Left renal pelvis (tissue), 4 donors: ENCODE data around the gene PTH2. TPM values are rescaled to one million over a fixed set of nuclear protein-coding genes. Genes with fewer than 3 reads are reported as not detected.
"Not testable (repeated sequence)": the region's sequence is repeated elsewhere in the genome, so short reads cannot be mapped to it uniquely, and the experiment has no call there.

Source experiments
- DNase-seq, 4 donors: peaks; one replicate each; pipeline ENCODE4 v3.0.0-alpha.2; 2013; ENCODE audit warnings: low read depth in 4 of 4, low spot score in 3 of 4
- polyA plus RNA-seq, 4 donors: library from polyadenylated mRNA; unstranded; fragments of 120-200 nt; gene quantifications; one replicate each; pipeline ENCODE4 v1.2.1, GENCODE V29; 2013; ENCODE audit not compliant: insufficient read length in 4 of 4

PTH2 gene
- polyA plus RNA-seq, 4 donors: not detected

DNA sequence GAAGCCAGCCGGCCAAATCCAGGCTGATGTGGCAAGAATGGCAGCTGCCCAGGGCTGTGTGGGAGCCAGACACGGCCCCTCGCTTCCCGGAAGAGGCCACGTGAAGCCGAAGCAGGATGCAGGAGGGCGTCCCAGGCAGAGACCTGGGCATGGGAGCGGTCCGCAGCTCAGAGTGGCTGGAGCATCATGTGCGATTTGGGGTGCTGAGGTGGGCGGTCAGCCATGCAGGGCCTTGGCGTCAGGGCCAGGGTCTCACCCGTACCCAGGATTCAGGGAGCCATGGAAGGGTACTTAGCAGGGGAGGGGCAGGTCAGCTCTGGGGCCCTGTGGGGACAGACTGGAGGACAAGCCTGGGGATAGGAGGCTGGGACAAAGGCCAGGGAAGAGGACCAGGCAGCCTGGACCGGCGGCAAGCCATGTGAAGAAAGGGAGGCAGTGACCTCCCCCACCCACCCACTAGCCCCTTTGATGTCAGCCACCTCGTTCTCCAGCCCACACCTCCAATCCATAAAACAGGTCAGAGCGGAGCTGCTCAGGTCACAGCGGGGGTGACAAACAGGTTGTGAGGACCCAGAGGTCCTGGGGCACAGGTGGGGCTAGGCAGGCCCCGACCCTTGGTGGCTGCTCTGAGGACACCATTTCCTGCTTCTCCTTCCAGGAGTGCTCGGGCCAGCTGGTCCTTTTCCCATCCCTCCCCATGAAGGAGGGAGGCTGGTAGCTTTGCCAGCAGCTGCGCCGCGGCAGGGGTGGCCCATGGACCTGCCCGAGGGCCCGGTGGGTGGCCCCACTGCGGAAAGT is 32.9 kb downstream of the PTH2 start:
- DNase-seq: no peak

GRCh38 chr19:49389406-49389805 is 33.8 kb downstream of the PTH2 start:
- DNase-seq: no peak

DNA sequence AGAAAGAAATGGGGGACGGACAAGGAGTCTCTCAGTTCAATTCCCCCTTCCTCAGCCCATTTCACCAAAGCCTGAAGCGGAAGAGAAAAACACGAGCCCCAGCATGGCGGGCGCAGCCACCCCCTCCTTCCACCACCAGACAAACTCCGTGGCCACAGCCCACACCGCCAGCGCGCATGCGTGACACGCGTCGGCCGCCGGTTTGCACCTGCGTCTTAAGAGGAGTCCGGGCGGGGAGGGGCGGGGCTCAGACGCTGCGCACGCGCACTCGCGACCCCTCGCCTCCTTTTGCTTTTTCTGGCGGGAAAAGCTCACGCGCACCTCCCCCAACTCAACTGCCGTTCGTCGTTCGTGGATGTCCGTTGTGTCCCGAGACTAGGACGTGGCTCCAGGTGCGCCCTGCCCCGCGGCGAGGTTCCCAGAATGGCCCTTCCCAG is 35.3 kb downstream of the PTH2 start, which contains the start of gene KASH5:
KASH5 (plus strand) TSS at position 314 of the 437 bp plus-strand sequence. CDS start 2,635 bp downstream, outside the sequence.
- DNase-seq: peak in 1 of 4 donors; percentile 40

DNA sequence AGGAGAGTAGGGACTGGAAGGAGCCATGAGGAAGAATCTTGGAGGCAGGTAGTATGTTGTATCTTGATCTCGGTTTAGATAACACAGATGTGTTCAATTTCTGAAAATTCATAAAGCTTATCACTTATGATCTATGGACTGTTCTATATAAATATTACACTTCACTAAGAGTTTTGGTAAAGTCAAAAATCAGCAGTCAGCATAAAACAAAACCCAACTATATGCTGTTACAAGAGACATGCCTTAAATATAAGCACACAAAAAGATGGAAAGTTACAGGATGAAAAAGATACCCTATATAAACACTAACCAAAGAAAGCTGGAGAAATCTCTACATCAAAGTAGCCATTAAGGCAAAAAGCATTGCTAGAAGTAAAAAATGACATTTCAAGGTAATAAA is 39.6 kb downstream of the PTH2 start:
- DNase-seq: no peak

- DNase-seq: no peak
Observed at GRCh38 chr19:49382639-49383038, 40.6 kb downstream of the PTH2 start.

- DNase-seq: no peak
Observed at GRCh38 chr19:49380391-49380790, 42.9 kb downstream of the PTH2 start.

DNA sequence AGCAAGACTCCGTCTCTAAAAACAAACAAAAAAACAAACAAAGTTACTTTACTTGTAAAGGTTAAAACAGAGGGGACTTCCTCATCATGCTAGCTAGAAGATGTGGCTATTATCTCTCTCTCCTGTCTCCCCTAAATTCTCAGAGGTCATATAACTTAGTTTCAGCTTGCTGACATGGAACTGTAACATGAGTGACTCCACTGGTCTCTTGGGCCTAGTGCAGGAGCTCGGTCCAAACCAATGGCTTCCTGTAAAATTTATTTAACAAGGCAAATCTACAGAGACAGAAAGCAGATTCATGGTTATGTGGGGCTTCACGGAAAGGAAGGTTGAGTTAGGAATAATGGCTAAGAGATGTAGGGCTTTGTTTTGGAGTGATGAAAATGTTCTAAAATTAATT is 44.7 kb downstream of the PTH2 start:
- DNase-seq: no peak

- no peak for DNase-seq
Observed at GRCh38 chr19:49374665-49375434, 48.4 kb downstream of the PTH2 start.

DNA sequence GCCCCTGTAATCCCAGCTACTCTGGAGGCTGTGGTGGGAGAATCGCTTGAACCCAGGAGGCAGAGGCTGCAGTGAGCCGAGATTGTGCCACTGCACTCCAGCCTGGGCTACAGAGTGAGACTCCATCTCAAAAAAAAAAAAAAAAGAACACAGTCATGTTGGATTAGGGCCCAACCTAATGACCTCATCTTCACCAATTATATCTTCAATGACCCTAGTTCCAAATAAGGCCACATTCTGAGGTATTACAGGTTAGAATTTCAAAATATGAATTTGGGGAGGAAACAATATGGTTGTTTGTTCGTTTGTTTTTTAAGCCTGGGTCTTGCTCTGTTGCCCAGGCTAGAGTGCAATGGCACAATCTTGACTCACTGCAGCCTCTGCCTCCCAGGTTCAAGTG is 50.1 kb downstream of the PTH2 start:
- DNase-seq: not testable (repeated sequence)

Other genes starting within 250 kb of the PTH2 start
- gene SLC6A16, start 98.2 kb downstream of the PTH2 start, polyA plus RNA-seq: 1 to 10 TPM; 1.8 to 5.1 (median 2.6) TPM
- gene CD37, start 88.0 kb downstream of the PTH2 start, polyA plus RNA-seq: 10 to 100 TPM; 30.2 to 43.6 (median 38.4) TPM
- gene TEAD2, start 61.0 kb downstream of the PTH2 start, polyA plus RNA-seq: 100 to 1,000 TPM in 3 of 4 donors, 10 to 100 TPM in 1; 86.5 to 113 (median 104) TPM
- 1 to 10 TPM; 4.2 to 7.0 (median 5.8) TPM for gene DKKL1, start 59.6 kb downstream of the PTH2 start, polyA plus RNA-seq
- gene KASH5, start 35.2 kb downstream of the PTH2 start, polyA plus RNA-seq: under 1 TPM in 1 of 4 donors, not detected in 3; 0.32 TPM
- not detected for gene GFY, start 1.9 kb upstream of the PTH2 start, polyA plus RNA-seq
- gene SLC17A7, start 18.1 kb upstream of the PTH2 start, polyA plus RNA-seq: 1 to 10 TPM in 1 of 4 donors, under 1 TPM in 3; 0.29 to 3.2 (median 0.56) TPM
- gene PIH1D1, start 28.4 kb upstream of the PTH2 start, polyA plus RNA-seq: 100 to 1,000 TPM in 1 of 4 donors, 10 to 100 TPM in 3; 52.5 to 104 (median 82.3) TPM
- 10 to 100 TPM; 12.2 to 32.1 (median 16.4) TPM for gene ALDH16A1, start 29.8 kb upstream of the PTH2 start, polyA plus RNA-seq
- 1 to 10 TPM; 2.8 to 6.7 (median 4.5) TPM for gene FLT3LG, start 50.8 kb upstream of the PTH2 start, polyA plus RNA-seq
- 1,000 to 10,000 TPM; 2,432 to 3,072 (median 2,712) TPM for gene RPL13A, start 64.2 kb upstream of the PTH2 start, polyA plus RNA-seq
- gene RPS11, start 73.0 kb upstream of the PTH2 start, polyA plus RNA-seq: 1,000 to 10,000 TPM; 2,592 to 2,856 (median 2,752) TPM
- 100 to 1,000 TPM; 214 to 302 (median 275) TPM for gene FCGRT, start 89.2 kb upstream of the PTH2 start, polyA plus RNA-seq
- gene RCN3, start 104.6 kb upstream of the PTH2 start, polyA plus RNA-seq: 100 to 1,000 TPM in 1 of 4 donors, 10 to 100 TPM in 3; 18.1 to 107 (median 23.4) TPM
- 10 to 100 TPM; 46.1 to 75.0 (median 57.6) TPM for gene NOSIP, start 157.1 kb upstream of the PTH2 start, polyA plus RNA-seq
- 1 to 10 TPM in 3 of 4 donors, under 1 TPM in 1; 0.52 to 7.5 (median 6.4) TPM for gene PRRG2, start 157.9 kb upstream of the PTH2 start, polyA plus RNA-seq
- 10 to 100 TPM; 15.4 to 31.1 (median 20.3) TPM for gene PRR12, start 167.7 kb upstream of the PTH2 start, polyA plus RNA-seq
- 10 to 100 TPM; 20.1 to 49.9 (median 26.6) TPM for gene RRAS, start 216.7 kb upstream of the PTH2 start, polyA plus RNA-seq
- 10 to 100 TPM; 28.7 to 45.5 (median 31.3) TPM for gene SCAF1, start 218.8 kb upstream of the PTH2 start, polyA plus RNA-seq
- gene IRF3, start 242.4 kb upstream of the PTH2 start, polyA plus RNA-seq: 10 to 100 TPM; 39.3 to 84.9 (median 47.1) TPM
- gene BCL2L12, start 242.5 kb upstream of the PTH2 start, polyA plus RNA-seq: 10 to 100 TPM; 20.6 to 36.1 (median 22.4) TPM